ENCODE results near the gene UCK2.
A peak's percentile ranks its signal among the peaks of the same experiment; 100 is the strongest.

Gene UCK2

GRCh38 chr1:165897326-165898303 is 70.2 kb downstream of the UCK2 start:
- no peak for DNase-seq (ENCODE audit: low read depth in 2 of 3, low spot score in 1 of 3)

- DNase-seq (ENCODE audit: low read depth in 2 of 3, low spot score in 1 of 3) = no peak
Measured at GRCh38 chr1:165898837-165899236, 71.4 kb downstream of the UCK2 start.

- DNase-seq (ENCODE audit: low read depth in 2 of 3, low spot score in 1 of 3) = no peak
Measured at GRCh38 chr1:165899461-165899941, 72.1 kb downstream of the UCK2 start.

- no peak for DNase-seq (ENCODE audit: low read depth in 2 of 3, low spot score in 1 of 3)
Measured at GRCh38 chr1:165900576-165901380, 73.4 kb downstream of the UCK2 start.

- no peak for DNase-seq (ENCODE audit: low read depth in 2 of 3, low spot score in 1 of 3)
Measured at GRCh38 chr1:165902565-165902964, 75.2 kb downstream of the UCK2 start.

DNA sequence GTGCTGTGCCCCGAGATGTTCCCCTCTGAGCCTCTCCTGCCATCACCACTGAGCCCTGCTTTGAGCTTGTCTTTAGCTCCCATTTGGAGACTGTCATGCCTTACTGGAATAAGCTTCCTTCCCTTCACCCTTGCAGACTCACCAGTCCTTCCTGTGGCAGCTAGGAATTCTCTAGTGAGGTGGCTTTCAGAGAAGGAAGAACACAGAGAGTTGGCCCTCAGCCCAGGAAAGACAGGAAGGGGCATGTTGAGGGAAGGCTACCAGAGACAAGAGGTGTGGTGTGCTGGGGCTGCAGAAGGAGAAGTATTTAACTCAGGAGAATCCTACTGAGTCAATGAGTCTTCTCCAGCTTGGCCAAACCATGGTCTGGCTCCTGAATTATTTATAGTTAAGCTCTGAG is 76.3 kb downstream of the UCK2 start:
- no peak for DNase-seq (ENCODE audit: low read depth in 2 of 3, low spot score in 1 of 3)

DNA sequence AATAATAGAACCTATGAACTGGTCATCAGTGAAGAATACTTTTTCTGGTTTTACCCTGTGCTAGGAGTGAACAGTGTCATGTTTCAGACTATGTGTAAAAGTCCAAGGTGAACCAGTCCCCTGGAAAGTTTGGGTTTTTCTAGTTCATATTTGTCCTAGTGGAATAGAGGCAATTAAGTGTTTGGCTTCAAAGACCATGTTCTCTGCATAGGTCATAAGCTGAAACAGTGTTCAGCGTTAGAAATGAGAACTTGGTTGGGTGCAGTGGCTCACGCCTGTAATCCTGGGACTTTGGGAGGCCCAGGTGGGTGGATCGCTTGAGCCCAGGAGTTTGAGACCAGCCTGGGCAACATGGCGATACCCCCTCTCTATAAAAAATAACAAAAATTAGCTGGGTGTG is 77.5 kb downstream of the UCK2 start:
- DNase-seq (ENCODE audit: low read depth in 2 of 3, low spot score in 1 of 3) = no peak

DNA sequence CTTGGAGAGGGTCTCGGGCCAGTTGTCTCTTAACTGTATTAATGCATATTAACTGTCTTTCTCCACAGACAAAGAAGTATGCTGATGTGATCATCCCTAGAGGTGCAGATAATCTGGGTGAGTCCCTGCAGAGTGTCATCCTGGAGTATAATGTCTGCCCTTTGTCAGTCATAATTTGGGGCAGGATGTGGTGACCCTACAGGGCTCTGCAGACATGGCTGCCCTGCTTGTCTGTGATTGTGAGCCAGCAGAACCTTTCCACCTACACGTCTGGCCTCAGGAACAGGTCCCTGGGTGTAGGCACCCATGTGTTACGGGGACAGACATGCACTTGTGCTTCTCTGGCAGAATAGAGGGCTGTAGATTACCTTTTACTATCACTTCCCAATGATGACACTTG is 78.4 kb downstream of the UCK2 start:
- no peak for DNase-seq (ENCODE audit: low read depth in 2 of 3, low spot score in 1 of 3)

DNA sequence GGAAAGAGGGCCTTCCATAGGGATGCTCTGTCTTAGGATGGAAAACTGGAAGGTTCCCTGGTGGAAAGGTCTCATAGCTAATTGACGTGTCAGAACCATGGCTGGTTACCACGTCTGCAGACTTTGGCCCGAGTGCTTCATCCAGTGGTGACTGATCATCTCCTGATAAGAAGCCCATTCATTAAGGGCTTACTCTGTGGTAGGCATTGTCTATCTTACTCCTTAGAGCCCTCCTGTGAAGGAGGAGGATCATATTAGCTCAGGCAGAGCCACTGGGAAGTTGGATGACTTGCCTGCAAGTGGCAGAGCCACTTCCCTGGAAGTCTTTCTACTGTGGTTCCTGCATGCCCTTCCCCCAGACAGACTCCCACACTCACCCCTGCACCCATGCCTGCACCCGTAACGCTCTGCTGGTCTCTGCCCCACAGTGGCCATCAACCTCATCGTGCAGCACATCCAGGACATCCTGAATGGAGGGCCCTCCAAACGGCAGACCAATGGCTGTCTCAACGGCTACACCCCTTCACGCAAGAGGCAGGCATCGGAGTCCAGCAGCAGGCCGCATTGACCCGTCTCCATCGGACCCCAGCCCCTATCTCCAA is 79.9 kb downstream of the UCK2 start:
- DNase-seq (ENCODE audit: low read depth in 2 of 3, low spot score in 1 of 3) = no peak

DNA sequence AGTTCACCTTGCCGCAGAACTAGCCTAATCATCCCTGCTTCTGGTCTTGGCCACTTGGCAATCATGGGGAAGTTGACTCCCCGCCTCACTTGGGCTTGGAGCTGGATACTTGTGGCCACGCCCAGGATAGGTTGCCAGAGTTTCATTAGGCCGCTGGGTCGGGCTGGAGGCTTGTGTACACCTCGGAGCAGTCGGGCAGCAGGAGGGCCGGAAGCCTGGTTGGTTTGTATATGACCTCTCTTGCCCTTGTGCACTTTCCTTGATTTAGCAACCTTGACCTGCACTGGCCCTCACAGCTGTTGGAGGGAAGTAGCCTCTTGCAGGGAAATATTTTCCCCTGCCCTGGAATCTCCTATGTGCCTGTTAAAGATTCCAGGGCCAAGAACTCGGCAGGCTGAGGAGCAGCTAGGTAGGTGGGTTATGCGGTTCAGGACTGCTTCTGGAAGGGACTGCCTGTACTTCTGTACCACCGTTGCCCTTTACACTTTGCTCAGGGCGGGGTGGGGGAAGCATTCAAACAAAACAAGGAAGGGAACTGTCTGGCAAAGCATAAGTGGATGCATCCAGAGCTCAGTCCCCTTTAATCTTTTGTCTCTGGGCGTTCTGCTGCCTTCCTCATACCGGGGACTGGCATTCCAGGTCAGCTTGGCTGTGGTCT is 83.5 kb downstream of the UCK2 start:
- DNase-seq (ENCODE audit: low read depth in 2 of 3, low spot score in 1 of 3) = no peak

- DNase-seq (ENCODE audit: low read depth in 2 of 3, low spot score in 1 of 3) = no peak
Measured at GRCh38 chr1:165911609-165912281, 84.3 kb downstream of the UCK2 start.

DNA sequence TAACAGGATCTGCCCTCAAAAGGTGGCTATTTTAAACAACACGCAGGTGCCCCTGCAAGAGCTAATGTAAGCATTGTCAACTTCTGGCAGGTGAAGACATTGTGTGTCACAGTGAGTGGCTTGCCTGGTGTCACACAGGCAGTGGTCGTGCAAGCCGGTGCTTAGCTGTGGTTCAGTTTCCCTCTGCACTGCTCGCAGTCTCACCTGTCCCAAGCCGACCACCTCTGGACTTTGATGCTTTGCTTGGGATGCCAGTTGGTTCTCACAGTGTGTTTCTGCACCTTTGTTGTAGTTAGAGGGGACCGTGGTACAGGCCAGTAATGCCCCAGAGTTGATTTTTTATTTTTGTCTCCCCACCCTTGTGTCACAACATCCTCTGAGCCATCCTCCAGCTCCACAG is 85.2 kb downstream of the UCK2 start:
- no peak for DNase-seq (ENCODE audit: low read depth in 2 of 3, low spot score in 1 of 3)

DNA sequence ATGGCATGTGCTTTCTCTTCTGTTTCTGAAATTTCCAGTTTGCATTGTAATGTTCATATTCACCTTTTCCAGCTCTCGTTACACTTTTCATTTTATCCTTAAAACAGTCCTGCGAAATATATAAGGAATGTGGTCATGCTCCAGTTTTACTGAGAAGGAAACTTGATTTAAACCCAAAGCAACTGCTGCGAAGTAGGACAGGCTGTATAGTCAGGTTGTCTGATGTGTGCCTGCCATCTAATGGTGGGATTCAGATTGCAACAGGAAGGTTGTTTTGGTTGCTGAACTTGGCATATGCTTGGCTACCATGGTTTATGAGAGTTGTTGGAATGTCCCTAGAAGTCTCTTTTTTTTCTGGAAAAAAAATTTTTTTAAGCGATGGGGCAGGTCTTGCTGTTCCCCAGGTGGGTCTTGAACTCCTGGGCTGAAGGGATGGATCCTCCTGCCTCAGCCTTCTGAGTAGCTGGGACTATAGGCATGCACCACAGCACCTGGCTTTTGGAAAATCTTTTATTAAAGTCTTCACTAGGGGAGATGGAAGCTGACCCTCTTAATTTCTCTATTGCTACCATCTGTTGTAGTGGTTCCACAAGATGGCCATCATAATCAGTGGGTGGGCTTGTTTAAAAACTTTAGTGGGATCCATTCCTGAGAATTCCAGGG is 86.9 kb downstream of the UCK2 start:
- DNase-seq (ENCODE audit: low read depth in 2 of 3, low spot score in 1 of 3) = peak; percentile 20 to 81 (median 44)

DNA sequence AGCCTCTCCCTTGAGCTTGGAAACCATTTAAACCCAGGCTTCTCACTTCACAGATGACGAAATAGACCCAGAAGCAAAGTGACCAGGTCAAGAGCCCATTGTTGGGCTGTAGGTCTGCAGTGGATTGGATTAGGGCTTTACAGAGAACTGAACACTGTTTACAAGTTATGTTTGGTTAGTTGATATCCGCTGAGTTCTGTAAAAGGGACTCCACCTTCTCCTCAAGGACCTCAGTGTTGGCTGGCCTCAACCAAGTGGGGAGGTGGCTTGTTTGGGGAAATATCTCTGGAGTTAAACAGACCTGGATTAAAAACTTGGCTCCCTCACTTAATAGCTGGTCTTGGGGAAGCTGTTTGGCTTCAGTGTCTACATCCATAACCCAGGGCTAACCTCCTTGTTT is 88.1 kb downstream of the UCK2 start:
- DNase-seq (ENCODE audit: low read depth in 2 of 3, low spot score in 1 of 3) = no peak

DNA sequence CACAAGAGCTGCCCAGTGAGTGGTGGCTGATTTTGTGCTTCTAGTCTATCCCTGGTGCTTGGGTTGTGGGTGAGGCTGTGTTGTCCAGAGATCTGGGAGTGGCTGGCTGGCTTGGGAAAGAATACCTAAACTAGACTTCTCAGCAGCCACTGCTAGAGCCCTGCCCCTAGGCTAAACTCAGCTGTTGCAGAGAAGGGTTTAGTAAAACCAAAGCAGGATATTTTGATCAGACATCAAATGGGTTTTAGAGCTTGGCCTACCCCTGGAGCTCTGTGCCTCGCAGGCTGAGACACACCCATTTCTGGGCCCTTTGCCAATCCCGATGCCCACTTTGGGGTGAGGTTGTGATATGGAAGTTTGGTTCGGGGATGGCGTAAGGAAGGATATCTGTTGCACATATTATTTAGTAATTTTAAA is 88.5 kb downstream of the UCK2 start:
- no peak for DNase-seq (ENCODE audit: low read depth in 2 of 3, low spot score in 1 of 3)

DNA sequence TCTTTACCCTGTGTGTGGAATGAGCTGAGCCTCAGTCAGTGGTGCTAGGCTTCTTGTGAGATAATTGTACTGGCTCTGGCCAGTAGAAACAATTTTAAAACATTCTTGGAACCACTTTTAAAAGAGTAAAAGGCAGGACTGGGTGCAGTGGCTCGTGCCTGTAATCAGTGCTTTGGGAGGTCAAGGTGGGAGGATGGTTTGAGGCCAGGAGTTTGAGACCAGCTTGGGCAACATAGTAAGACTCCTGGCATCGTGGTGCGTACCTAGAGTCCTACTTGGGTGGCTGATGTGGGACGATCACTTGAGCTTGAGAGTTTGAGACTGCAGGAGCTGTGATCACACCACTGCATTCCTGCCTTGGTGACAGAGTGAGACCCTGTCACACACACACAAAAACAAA is 89.8 kb downstream of the UCK2 start:
- no peak for DNase-seq (ENCODE audit: low read depth in 2 of 3, low spot score in 1 of 3)

- DNase-seq (ENCODE audit: low read depth in 2 of 3, low spot score in 1 of 3) = no peak
Measured at GRCh38 chr1:165924117-165924516, 96.7 kb downstream of the UCK2 start.

DNA sequence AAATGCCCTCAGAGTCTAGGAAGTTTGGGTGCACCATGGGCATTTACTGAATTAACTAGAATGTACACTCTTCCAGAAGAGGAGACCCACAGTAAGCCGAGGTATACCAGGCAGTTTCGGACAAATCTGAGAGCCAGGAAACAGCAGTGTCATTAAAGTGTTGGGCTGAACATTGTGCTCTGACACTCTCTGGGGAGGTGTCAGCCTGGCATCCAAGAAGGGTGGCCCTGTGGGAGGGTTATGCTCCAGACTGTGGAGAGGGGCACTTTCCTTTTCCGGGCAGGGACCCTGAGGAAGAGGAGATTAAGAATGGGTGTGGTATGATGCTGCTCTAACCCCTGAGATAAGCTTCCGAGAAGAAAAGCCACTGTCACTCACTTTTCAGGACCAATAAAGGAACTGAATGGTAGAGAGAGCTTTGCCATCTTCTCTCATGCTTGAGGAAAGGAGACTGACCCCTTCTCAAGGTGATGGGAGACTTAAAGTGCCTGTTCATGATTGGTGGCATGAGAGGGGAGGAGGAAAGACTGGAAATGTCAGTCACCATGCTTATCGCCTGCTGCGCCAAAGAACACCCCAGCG is 98.2 kb downstream of the UCK2 start:
- DNase-seq (ENCODE audit: low read depth in 2 of 3, low spot score in 1 of 3) = no peak

- no peak for DNase-seq (ENCODE audit: low read depth in 2 of 3, low spot score in 1 of 3)
Measured at GRCh38 chr1:165927169-165927568, 99.8 kb downstream of the UCK2 start.

Measured in stimulated activated CD4-positive, alpha-beta T cell treated with anti-CD3 and anti-CD28 coated beads, Interleukin-12 subunit alpha, Interleukin-12 subunit beta, amount 100 ng/mL, for 48 hours (primary cell).